Gastrocnemius medialis (tissue), 4 donors: ENCODE measurements around the gene ATP10B. TPM values are rescaled to one million over a fixed set of nuclear protein-coding genes. Genes with fewer than 3 reads are reported as not detected.

ENCODE experiments used
- ATAC-seq, 2 donors: fragments of 150-250 bp; one replicate each; pipeline ENCODE4 v1.9.1; 2016
- DNase-seq, 2 donors: peaks; one replicate each; pipeline ENCODE4 v3.0.0-alpha.2; 2019
- H3K27ac ChIP-seq, 4 donors: fragments of 200-600 bp; sonication (generic); 1 replicate in 1 of 4; 2 replicates in 3 of 4; pipeline ENCODE4 v1.5.1; 2016 to 2018; ENCODE audit warnings: mild to moderate bottlenecking in 2 of 4, moderate library complexity in 1 of 4
- H3K27me3 ChIP-seq, 3 donors: fragments of 200-600 bp; sonication (generic) in 2 of 3; 1 replicate in 1 of 3; 2 replicates in 2 of 3; pipeline versions ENCODE4 v1.5.1 to v1.6.0; 2016 to 2019; ENCODE audit warnings: mild to moderate bottlenecking in 1 of 3, moderate library complexity in 1 of 3
- H3K36me3 ChIP-seq, 2 donors: fragments of 200-600 bp; sonication (generic) in 1 of 2; one replicate each; pipeline ENCODE4 v1.5.1; 2017 to 2018
- H3K4me1 ChIP-seq, 2 donors: fragments of 200-600 bp; sonication (generic) in 1 of 2; one replicate each; pipeline ENCODE4 v1.5.1; 2016 to 2017; ENCODE audit warnings: mild to moderate bottlenecking in 2 of 2
- H3K4me3 ChIP-seq, 4 donors: fragments of 200-600 bp; sonication (generic) in 3 of 4; 1 replicate in 1 of 4; 2 replicates in 3 of 4; pipeline ENCODE4 v1.5.1; 2016 to 2019; ENCODE audit warnings: mild to moderate bottlenecking in 2 of 4
- H3K9me3 ChIP-seq, 3 donors: fragments of 200-600 bp; sonication (generic) in 2 of 3; 1 replicate in 1 of 3; 2 replicates in 2 of 3; pipeline ENCODE4 v1.5.1; 2016 to 2019
- POLR2A ChIP-seq, 2 donors: fragments of 450-650 bp; IDR thresholded peaks; one replicate each; pipeline ENCODE4 v1.6.1; 2017; ENCODE audit warnings: antibody characterized with exemption in 2 of 2, mild to moderate bottlenecking in 2 of 2, moderate library complexity in 2 of 2
- in situ Hi-C, 4 donors: fragments of 200-750 bp; cut with MboI; loops; one replicate each; pipeline versions ENCODE4 v1.15.0 to v1.8.0; 2017; ENCODE audit warnings: low sequenced_read_pairs in 4 of 4
- intact Hi-C: fragments of 100-400 bp; cut with DNase I; formaldehyde crosslinking; loops from one replicate; pipeline ENCODE4 v1.15.1; 2023; ENCODE audit warnings: low total_unique reads
- total RNA-seq, 4 donors: library from RNA; depleted of rRNA; stranded (reverse); fragments of >200 nt; gene quantifications; one replicate each; pipeline versions ENCODE4 v1.1.0 to v1.2.3, GENCODE V29; 2016
- TF ChIP-seq, protein P1 (sequence below), 5 experiments: fragments of 450-650 bp in 3 of 5; fragments of 200-600 bp in 2 of 5; sonication (generic) in 2 of 5; IDR thresholded peaks in 4 of 5; conservative IDR thresholded peaks in 1 of 5; 1 replicate in 4 of 5; 2 replicates in 1 of 5; pipeline ENCODE4 v1.5.1; 2016 to 2019; ENCODE audit warnings: antibody characterized with exemption in 5 of 5, mild to moderate bottlenecking in 3 of 5, moderate library complexity in 3 of 5

The ATP10B gene
- total RNA-seq, 4 donors from 2014 or later = 0.63 TPM; not detected in 3

- no peak for TF ChIP-seq POLR2A (IDR thresholded peaks at IDR 0.05)
- TF ChIP-seq, protein P1, sequence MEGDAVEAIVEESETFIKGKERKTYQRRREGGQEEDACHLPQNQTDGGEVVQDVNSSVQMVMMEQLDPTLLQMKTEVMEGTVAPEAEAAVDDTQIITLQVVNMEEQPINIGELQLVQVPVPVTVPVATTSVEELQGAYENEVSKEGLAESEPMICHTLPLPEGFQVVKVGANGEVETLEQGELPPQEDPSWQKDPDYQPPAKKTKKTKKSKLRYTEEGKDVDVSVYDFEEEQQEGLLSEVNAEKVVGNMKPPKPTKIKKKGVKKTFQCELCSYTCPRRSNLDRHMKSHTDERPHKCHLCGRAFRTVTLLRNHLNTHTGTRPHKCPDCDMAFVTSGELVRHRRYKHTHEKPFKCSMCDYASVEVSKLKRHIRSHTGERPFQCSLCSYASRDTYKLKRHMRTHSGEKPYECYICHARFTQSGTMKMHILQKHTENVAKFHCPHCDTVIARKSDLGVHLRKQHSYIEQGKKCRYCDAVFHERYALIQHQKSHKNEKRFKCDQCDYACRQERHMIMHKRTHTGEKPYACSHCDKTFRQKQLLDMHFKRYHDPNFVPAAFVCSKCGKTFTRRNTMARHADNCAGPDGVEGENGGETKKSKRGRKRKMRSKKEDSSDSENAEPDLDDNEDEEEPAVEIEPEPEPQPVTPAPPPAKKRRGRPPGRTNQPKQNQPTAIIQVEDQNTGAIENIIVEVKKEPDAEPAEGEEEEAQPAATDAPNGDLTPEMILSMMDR (IDR thresholded peaks at IDR 0.05 in 4 of 5, conservative IDR thresholded peaks at IDR 0.05 in 1 of 5) = no peak
- H3K36me3 ChIP-seq = no peaks in the 10 kb centered on the region
- ATAC-seq = no peak
- no peaks in the 10 kb centered on the region for H3K9me3 ChIP-seq
- no peak for DNase-seq
- intact Hi-C loops = no loop called here
- H3K27me3 ChIP-seq = no peaks in the 10 kb centered on the region
- no peak overlapping the region for H3K4me3 ChIP-seq
- no peak overlapping the region for H3K27ac ChIP-seq
- in situ Hi-C loops = no loop called here
- no peaks in the 10 kb centered on the region for H3K4me1 ChIP-seq
These were observed 81.3 kb downstream of the ATP10B start for GRCh38 chr5:160770718-160771117.

DNA sequence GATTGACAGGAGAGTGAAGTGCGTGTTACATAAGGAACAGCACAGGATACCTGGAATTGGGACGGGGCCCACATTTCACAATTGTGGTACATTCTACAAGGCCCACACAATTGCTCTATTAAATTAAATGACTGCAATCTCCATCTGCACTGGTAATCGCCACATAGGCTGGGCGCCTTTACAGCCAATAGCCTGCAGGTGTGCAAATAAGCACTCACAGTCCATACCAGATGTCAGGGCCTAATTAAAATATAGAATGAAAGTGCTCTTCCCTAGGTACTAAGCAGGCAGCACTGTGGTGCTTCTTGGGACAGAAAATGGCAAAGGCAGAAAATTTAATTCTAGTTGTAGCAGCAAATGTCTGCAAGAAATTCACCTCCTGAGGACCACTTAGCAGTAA lies 82.7 kb downstream of the ATP10B start:
- Histone ChIP-seq H3K27ac (no peak overlapping the region), H3K9me3 (no peaks in the 10 kb centered on the region), H3K27me3 (no peaks in the 10 kb centered on the region), H3K4me1 (no peaks in the 10 kb centered on the region), H3K36me3 (no peaks in the 10 kb centered on the region), H3K4me3 (no peak overlapping the region)
- intact Hi-C loops (no loop called here), in situ Hi-C loops (no loop called here)
- TF ChIP-seq, protein P1 (IDR thresholded peaks at IDR 0.05 in 4 of 5, conservative IDR thresholded peaks at IDR 0.05 in 1 of 5) = no peak
- TF ChIP-seq POLR2A (IDR thresholded peaks at IDR 0.05) = no peak
- DNase-seq = no peak
- ATAC-seq = no peak

DNA sequence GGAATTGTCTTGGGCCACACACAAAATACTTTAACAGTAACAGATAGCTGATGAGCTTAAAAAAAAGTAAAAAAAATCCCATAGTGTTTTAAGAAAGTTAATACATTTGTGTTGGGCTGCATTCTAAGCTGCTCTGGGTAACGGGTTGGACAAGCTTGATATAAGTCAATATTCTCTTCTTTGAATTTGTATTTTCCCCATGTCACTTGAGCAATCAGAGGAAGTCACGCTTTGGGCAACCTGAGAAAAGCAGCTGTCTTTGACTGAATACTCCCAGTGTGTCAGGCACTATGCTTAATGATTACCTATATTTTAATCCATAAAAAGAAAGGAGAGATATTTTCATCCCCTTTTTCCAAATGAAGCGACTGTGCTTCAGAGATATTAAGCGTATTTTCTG lies 84.9 kb downstream of the ATP10B start:
- in situ Hi-C loops = no loop called here
- TF ChIP-seq, protein P1 (IDR thresholded peaks at IDR 0.05 in 4 of 5, conservative IDR thresholded peaks at IDR 0.05 in 1 of 5) = no peak
- TF ChIP-seq POLR2A (IDR thresholded peaks at IDR 0.05) = no peak
- Histone ChIP-seq H3K27ac (no peak overlapping the region), H3K4me3 (no peak overlapping the region), H3K36me3 (no peaks in the 10 kb centered on the region), H3K9me3 (no peaks in the 10 kb centered on the region), H3K27me3 (no peaks in the 10 kb centered on the region), H3K4me1 (no peaks in the 10 kb centered on the region)
- DNase-seq (no peak), ATAC-seq (no peak)
- intact Hi-C loops = no loop called here

DNA sequence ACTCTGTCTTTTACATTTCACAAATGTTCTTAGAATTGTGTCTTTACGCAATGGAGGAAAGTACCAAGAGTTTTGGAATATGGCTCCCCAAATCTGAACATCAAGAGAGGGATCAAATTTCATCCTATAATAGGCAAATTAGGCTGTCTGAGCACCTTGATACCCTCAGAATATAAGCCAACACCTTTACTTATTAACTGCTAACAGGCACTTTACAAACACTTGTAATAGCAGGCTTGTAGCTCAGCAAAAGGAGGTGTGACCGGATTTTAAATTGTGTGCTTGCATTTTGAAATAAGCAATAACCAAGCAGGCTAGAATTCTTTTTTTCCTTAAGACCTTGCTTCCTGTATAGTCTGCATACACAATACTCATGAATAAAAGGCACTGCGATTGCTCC lies 92.0 kb downstream of the ATP10B start:
- in situ Hi-C loops (no loop called here), intact Hi-C loops (no loop called here)
- no peak for DNase-seq
- TF ChIP-seq POLR2A (IDR thresholded peaks at IDR 0.05) = no peak
- TF ChIP-seq, protein P1 (IDR thresholded peaks at IDR 0.05 in 4 of 5, conservative IDR thresholded peaks at IDR 0.05 in 1 of 5) = no peak
- Histone ChIP-seq H3K4me3 (no peak overlapping the region), H3K27me3 (no peaks in the 10 kb centered on the region), H3K36me3 (no peaks in the 10 kb centered on the region), H3K9me3 (no peaks in the 10 kb centered on the region), H3K27ac (no peak overlapping the region), H3K4me1 (no peaks in the 10 kb centered on the region)
- ATAC-seq = no peak

DNA sequence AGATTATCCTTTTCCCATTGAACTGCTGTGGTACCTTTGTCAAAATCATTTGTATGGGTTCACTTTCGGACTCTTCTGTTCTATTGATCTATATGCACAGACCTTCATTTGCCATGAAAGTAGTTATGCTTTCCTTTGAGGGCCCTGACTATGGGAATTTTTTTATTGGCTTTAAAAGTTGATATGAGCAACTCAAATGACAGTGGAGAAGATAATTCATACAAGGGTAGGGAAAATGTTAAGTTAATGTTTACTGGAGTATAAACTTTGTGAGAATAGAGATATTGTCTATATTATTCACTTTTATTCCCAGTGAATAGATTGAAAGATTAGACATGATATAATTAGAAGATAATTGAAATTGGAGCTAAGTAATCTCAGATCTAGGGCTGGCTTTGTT lies 94.8 kb downstream of the ATP10B start:
- in situ Hi-C loops = no loop called here
- Histone ChIP-seq H3K9me3 (no peaks in the 10 kb centered on the region), H3K4me1 (no peaks in the 10 kb centered on the region), H3K36me3 (no peaks in the 10 kb centered on the region), H3K4me3 (no peak overlapping the region), H3K27me3 (no peaks in the 10 kb centered on the region), H3K27ac (no peak overlapping the region)
- DNase-seq = no peak
- TF ChIP-seq POLR2A (IDR thresholded peaks at IDR 0.05) = no peak
- TF ChIP-seq, protein P1 (IDR thresholded peaks at IDR 0.05 in 4 of 5, conservative IDR thresholded peaks at IDR 0.05 in 1 of 5) = no peak
- intact Hi-C loops = no loop called here
- ATAC-seq = no peak
